Fibroblast of skin of abdomen (primary cell): ENCODE results near the gene GALNT9.
A peak's percentile ranks its signal among the peaks of the same experiment; 100 is the strongest.
"Not testable (repeated sequence)": the region's sequence is repeated elsewhere in the genome, so short reads cannot be mapped to it uniquely, and the experiment has no call there.

Experiments
- DNase-seq: peaks from one replicate; pipeline ENCODE4 v3.0.0-alpha.2; 2013

GALNT9 gene

GRCh38 chr12:132195242-132195641 is 134.1 kb downstream of the GALNT9 start:
- not testable (repeated sequence) for DNase-seq

GRCh38 chr12:132194556-132194955 is 134.8 kb downstream of the GALNT9 start:
- no peak for DNase-seq

- DNase-seq, result no peak
Measured at GRCh38 chr12:132194056-132194455, 135.3 kb downstream of the GALNT9 start.

- no peak for DNase-seq
Measured at GRCh38 chr12:132191715-132192553, 137.5 kb downstream of the GALNT9 start.

GRCh38 chr12:132190834-132191500 is 138.4 kb downstream of the GALNT9 start:
- DNase-seq, result no peak

GRCh38 chr12:132190012-132190755 is 139.2 kb downstream of the GALNT9 start:
- no peak for DNase-seq

GRCh38 chr12:132189378-132190011 is 139.9 kb downstream of the GALNT9 start:
- peak; percentile 82 for DNase-seq

GRCh38 chr12:132188916-132189325 is 140.5 kb downstream of the GALNT9 start:
- no peak for DNase-seq

GRCh38 chr12:132188451-132188901 is 140.9 kb downstream of the GALNT9 start:
- DNase-seq, result no peak

- DNase-seq, result no peak
Measured at GRCh38 chr12:132187646-132188450, 141.5 kb downstream of the GALNT9 start.

GRCh38 chr12:132186857-132187620 is 142.3 kb downstream of the GALNT9 start:
- no peak for DNase-seq

GRCh38 chr12:132186208-132186856 is 143.1 kb downstream of the GALNT9 start:
- DNase-seq, result no peak

GRCh38 chr12:132185705-132186104 is 143.7 kb downstream of the GALNT9 start:
- DNase-seq, result no peak

- DNase-seq, result no peak
Measured at GRCh38 chr12:132182711-132183365, 146.6 kb downstream of the GALNT9 start.

- no peak for DNase-seq
Measured at GRCh38 chr12:132182206-132182710, 147.1 kb downstream of the GALNT9 start.

GRCh38 chr12:132181570-132182200 is 147.7 kb downstream of the GALNT9 start:
- DNase-seq, result no peak

- DNase-seq, result no peak
Measured at GRCh38 chr12:132180648-132181546, 148.5 kb downstream of the GALNT9 start.
